Measurements from ENCODE around the gene BPIFB3. TPM values are rescaled to one million over a fixed set of nuclear protein-coding genes. Genes with fewer than 3 reads are reported as not detected.

BPIFB3 gene
- total RNA-seq, 1 donor from 2014 or later: not detected

GRCh38 chr20:33022289-33022688, 31.4 kb upstream of the BPIFB3 start:
- H3K36me3 ChIP-seq: no peaks in the 10 kb centered on the region
- no peaks in the 10 kb centered on the region for H3K9me3 ChIP-seq (ENCODE audit: low read depth)
- no peaks in the 10 kb centered on the region for H3K36me3 Mint-ChIP-seq
- H3F3A ChIP-seq (ENCODE audit: low read depth): no peaks in the 10 kb centered on the region
- H3K4me3 Mint-ChIP-seq: no peak overlapping the region
- H3K9me3 Mint-ChIP-seq: no peaks in the 10 kb centered on the region
- no peak overlapping the region for H3K4me3 ChIP-seq
- TF ChIP-seq EZH2phosphoT487 (IDR thresholded peaks at IDR 0.05) (no peak), EZH2 (IDR thresholded peaks at IDR 0.05) (no peak)
- H3K27me3 Mint-ChIP-seq (ENCODE audit: insufficient read depth, low read depth): peaks cover 12% of the 10 kb centered on the region
- H3K4me2 ChIP-seq: no peak overlapping the region
- H3K9ac ChIP-seq: no peak overlapping the region
- peaks cover 24% of the 10 kb centered on the region for H3K27me3 ChIP-seq
- H4K20me1 ChIP-seq (ENCODE audit: low read depth): no peaks in the 10 kb centered on the region
- no peaks in the 10 kb centered on the region for H3K4me1 Mint-ChIP-seq
- no peaks in the 10 kb centered on the region for H3K4me1 ChIP-seq
- H3K27ac ChIP-seq: no peak overlapping the region
- no peak overlapping the region for H2AFZ ChIP-seq (replicated peaks)
- H3K27ac Mint-ChIP-seq: no peak overlapping the region
- no peaks in the 10 kb centered on the region for H3K79me2 ChIP-seq (ENCODE audit: low read depth)
- DNase-seq (ENCODE audit: low spot score): no peak

DNA sequence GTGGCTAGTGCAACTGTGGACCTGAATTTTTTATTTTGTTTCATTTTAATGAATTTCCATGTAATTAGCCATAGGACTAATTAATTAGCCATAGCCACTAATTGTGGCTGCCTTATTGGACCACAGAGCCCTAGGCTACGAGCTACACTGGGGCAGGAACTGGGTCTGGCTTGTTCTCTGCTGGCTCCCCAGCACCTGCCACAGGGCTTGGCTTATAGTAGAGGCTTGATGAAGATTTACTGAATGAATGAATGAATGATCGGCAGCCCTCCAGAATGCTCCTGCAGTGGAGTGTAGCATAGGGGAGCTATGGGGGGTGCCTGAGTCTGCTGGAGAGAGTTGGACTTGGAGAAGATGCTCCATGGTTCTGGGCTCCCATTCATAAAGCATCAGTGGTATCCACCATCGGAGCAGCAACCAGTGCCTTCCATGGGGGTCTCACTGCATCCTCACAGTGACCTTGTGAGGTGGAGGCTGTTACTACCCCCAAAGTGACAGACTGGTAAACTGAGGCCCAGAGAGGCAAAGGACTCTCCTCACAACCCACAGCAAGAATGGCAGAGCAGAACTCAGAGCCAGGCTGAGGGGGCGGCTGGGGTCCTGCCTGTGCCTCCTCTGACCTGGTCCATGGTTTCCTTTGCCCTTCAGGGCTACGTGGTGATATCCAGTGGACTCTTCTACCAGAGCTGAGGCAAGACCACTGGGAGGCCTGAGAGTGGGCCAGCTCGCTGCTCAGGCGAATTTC, 30.8 kb upstream of the BPIFB3 start:
- Mint-ChIP-seq H3K36me3 (no peaks in the 10 kb centered on the region), H3K27ac (no peak overlapping the region), H3K4me3 (no peak overlapping the region), H3K27me3 (ENCODE audit: insufficient read depth, low read depth) (peaks cover 12% of the 10 kb centered on the region), H3K9me3 (no peaks in the 10 kb centered on the region), H3K4me1 (no peaks in the 10 kb centered on the region)
- H3K36me3 ChIP-seq: no peaks in the 10 kb centered on the region
- DNase-seq (ENCODE audit: low spot score): no peak
- H3K79me2 ChIP-seq (ENCODE audit: low read depth): no peaks in the 10 kb centered on the region
- H3K4me1 ChIP-seq: no peaks in the 10 kb centered on the region
- no peak overlapping the region for H2AFZ ChIP-seq (replicated peaks)
- H4K20me1 ChIP-seq (ENCODE audit: low read depth): no peaks in the 10 kb centered on the region
- no peak overlapping the region for H3K27ac ChIP-seq
- peaks cover 24% of the 10 kb centered on the region for H3K27me3 ChIP-seq
- no peaks in the 10 kb centered on the region for H3K9me3 ChIP-seq (ENCODE audit: low read depth)
- no peaks in the 10 kb centered on the region for H3F3A ChIP-seq (ENCODE audit: low read depth)
- H3K4me2 ChIP-seq: no peak overlapping the region
- no peak overlapping the region for H3K4me3 ChIP-seq
- no peak overlapping the region for H3K9ac ChIP-seq
- no peak for TF ChIP-seq EZH2 (IDR thresholded peaks at IDR 0.05)
- no peak for TF ChIP-seq EZH2phosphoT487 (IDR thresholded peaks at IDR 0.05)
- TF ChIP-seq, protein P1, sequence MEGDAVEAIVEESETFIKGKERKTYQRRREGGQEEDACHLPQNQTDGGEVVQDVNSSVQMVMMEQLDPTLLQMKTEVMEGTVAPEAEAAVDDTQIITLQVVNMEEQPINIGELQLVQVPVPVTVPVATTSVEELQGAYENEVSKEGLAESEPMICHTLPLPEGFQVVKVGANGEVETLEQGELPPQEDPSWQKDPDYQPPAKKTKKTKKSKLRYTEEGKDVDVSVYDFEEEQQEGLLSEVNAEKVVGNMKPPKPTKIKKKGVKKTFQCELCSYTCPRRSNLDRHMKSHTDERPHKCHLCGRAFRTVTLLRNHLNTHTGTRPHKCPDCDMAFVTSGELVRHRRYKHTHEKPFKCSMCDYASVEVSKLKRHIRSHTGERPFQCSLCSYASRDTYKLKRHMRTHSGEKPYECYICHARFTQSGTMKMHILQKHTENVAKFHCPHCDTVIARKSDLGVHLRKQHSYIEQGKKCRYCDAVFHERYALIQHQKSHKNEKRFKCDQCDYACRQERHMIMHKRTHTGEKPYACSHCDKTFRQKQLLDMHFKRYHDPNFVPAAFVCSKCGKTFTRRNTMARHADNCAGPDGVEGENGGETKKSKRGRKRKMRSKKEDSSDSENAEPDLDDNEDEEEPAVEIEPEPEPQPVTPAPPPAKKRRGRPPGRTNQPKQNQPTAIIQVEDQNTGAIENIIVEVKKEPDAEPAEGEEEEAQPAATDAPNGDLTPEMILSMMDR (IDR thresholded peaks at IDR 0.05): no peak

- TF ChIP-seq, protein P1 (IDR thresholded peaks at IDR 0.05): no peak
- TF ChIP-seq EZH2 (IDR thresholded peaks at IDR 0.05) (no peak), EZH2phosphoT487 (IDR thresholded peaks at IDR 0.05) (no peak)
- Histone ChIP-seq H3K27me3 (peaks cover 24% of the 10 kb centered on the region), H3K36me3 (no peaks in the 10 kb centered on the region), H2AFZ (replicated peaks) (no peak overlapping the region), H3K4me3 (no peak overlapping the region), H3K27ac (no peak overlapping the region), H3K9me3 (ENCODE audit: low read depth) (no peaks in the 10 kb centered on the region), H3K9ac (no peak overlapping the region), H3K79me2 (ENCODE audit: low read depth) (no peaks in the 10 kb centered on the region), H3K4me1 (no peaks in the 10 kb centered on the region), H3K4me2 (no peak overlapping the region), H4K20me1 (ENCODE audit: low read depth) (no peaks in the 10 kb centered on the region), H3F3A (ENCODE audit: low read depth) (no peaks in the 10 kb centered on the region)
- H3K4me3 Mint-ChIP-seq: no peak overlapping the region
- no peaks in the 10 kb centered on the region for H3K36me3 Mint-ChIP-seq
- H3K9me3 Mint-ChIP-seq: no peaks in the 10 kb centered on the region
- H3K27ac Mint-ChIP-seq: no peak overlapping the region
- H3K27me3 Mint-ChIP-seq (ENCODE audit: insufficient read depth, low read depth): peaks cover 14% of the 10 kb centered on the region
- no peaks in the 10 kb centered on the region for H3K4me1 Mint-ChIP-seq
- DNase-seq (ENCODE audit: low spot score): no peak
Measured at GRCh38 chr20:33023439-33024242, 30.1 kb upstream of the BPIFB3 start.

DNA sequence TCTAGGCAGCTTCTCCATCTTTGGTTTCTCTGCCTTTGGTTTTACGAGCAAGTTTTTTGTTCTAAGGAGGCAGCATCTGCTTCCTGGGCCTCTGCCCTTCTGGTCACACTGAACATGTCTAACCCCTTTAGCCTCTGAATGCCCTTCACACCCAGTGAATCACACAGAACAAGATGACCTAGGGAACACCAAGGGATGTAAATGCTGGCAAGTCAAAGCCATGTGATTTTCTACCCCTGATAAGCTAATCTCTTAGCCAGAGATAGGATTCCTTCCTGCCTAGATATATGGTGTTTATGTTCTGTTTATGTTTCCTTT, 29.5 kb upstream of the BPIFB3 start:
- Histone ChIP-seq H3K4me2 (no peak overlapping the region), H3K27me3 (peaks cover 24% of the 10 kb centered on the region), H3K36me3 (no peaks in the 10 kb centered on the region), H3K79me2 (ENCODE audit: low read depth) (no peaks in the 10 kb centered on the region), H3K27ac (no peak overlapping the region), H3K9ac (no peak overlapping the region), H4K20me1 (ENCODE audit: low read depth) (no peaks in the 10 kb centered on the region), H2AFZ (replicated peaks) (no peak overlapping the region), H3K9me3 (ENCODE audit: low read depth) (no peaks in the 10 kb centered on the region), H3F3A (ENCODE audit: low read depth) (no peaks in the 10 kb centered on the region), H3K4me1 (no peaks in the 10 kb centered on the region), H3K4me3 (no peak overlapping the region)
- no peak for TF ChIP-seq EZH2phosphoT487 (IDR thresholded peaks at IDR 0.05)
- TF ChIP-seq, protein P1 (IDR thresholded peaks at IDR 0.05): no peak
- TF ChIP-seq EZH2 (IDR thresholded peaks at IDR 0.05): no peak
- Mint-ChIP-seq H3K27ac (no peak overlapping the region), H3K27me3 (ENCODE audit: insufficient read depth, low read depth) (peaks cover 11% of the 10 kb centered on the region), H3K36me3 (no peaks in the 10 kb centered on the region), H3K4me3 (no peak overlapping the region), H3K4me1 (no peaks in the 10 kb centered on the region), H3K9me3 (no peaks in the 10 kb centered on the region)
- DNase-seq (ENCODE audit: low spot score): no peak

Measured in neural progenitor cell (in vitro differentiated cells).